ENCODE results near the gene SLCO4A1.

GRCh38 chr20:62702895-62703852 lies 60.9 kb downstream of the SLCO4A1 start:
- no peak for TF ChIP-seq POLR2A (IDR thresholded peaks at IDR 0.05)
- TF ChIP-seq EP300 (IDR thresholded peaks at IDR 0.05) = no peak
- no peak for TF ChIP-seq CTCF (IDR thresholded peaks at IDR 0.05)
